Measurements from ENCODE around the gene KLK8.
"Not testable (repeated sequence)": the region's sequence is repeated elsewhere in the genome, so short reads cannot be mapped to it uniquely, and the experiment has no call there.

Gene KLK8

GRCh38 chr19:50981587-50982146, 19.7 kb downstream of the KLK8 start:
- no peak for DNase-seq

GRCh38 chr19:50980208-50980607, 21.2 kb downstream of the KLK8 start:
- no peak for DNase-seq

- DNase-seq: no peak
Observed at GRCh38 chr19:50979758-50980157, 21.6 kb downstream of the KLK8 start.

- DNase-seq: no peak
Observed at GRCh38 chr19:50978772-50979390, 22.5 kb downstream of the KLK8 start.

GRCh38 chr19:50977626-50978025, 23.8 kb downstream of the KLK8 start:
- DNase-seq: no peak

GRCh38 chr19:50975766-50976165, 25.6 kb downstream of the KLK8 start:
- DNase-seq: no peak

GRCh38 chr19:50974702-50975556, 26.5 kb downstream of the KLK8 start:
- DNase-seq: no peak

GRCh38 chr19:50972795-50973376, 28.5 kb downstream of the KLK8 start:
- DNase-seq: no peak

GRCh38 chr19:50969810-50970209, 31.6 kb downstream of the KLK8 start:
- not testable (repeated sequence) for DNase-seq

- no peak for DNase-seq
Observed at GRCh38 chr19:50969413-50969760, 32.0 kb downstream of the KLK8 start, which contains the start of gene KLK6. TSS of gene KLK6 (minus strand) at chr19:50969591. CDS start at chr19:50968104, 1,487 bp downstream.

- no peak for DNase-seq
Observed at GRCh38 chr19:50968716-50969412, 32.5 kb downstream of the KLK8 start.

GRCh38 chr19:50967929-50968715, 33.3 kb downstream of the KLK8 start:
- no peak for DNase-seq

GRCh38 chr19:50964266-50964665, 37.1 kb downstream of the KLK8 start:
- no peak for DNase-seq

- DNase-seq: no peak
Observed at GRCh38 chr19:50963381-50963780, 38.0 kb downstream of the KLK8 start.

GRCh38 chr19:50962245-50962644, 39.2 kb downstream of the KLK8 start:
- no peak for DNase-seq

- DNase-seq: peak; percentile 14
Observed at GRCh38 chr19:50959731-50960500, 41.5 kb downstream of the KLK8 start.

- no peak for DNase-seq
Observed at GRCh38 chr19:50957587-50957986, 43.8 kb downstream of the KLK8 start.

- no peak for DNase-seq
Observed at GRCh38 chr19:50952910-50953309, 48.5 kb downstream of the KLK8 start, which contains the start of gene KLK5. TSS of gene KLK5 (minus strand) at chr19:50953038. CDS start at chr19:50952657, 381 bp downstream.

GRCh38 chr19:50949861-50950260, 51.5 kb downstream of the KLK8 start:
- no peak for DNase-seq

- no peak for DNase-seq
Observed at GRCh38 chr19:50947123-50947522, 54.3 kb downstream of the KLK8 start.
